Suprapubic skin (tissue), 4 donors: ENCODE data around the gene LHX3. TPM values are rescaled to one million over a fixed set of nuclear protein-coding genes. Genes with fewer than 3 reads are reported as not detected.
A peak's percentile ranks its signal among the peaks of the same experiment; 100 is the strongest.

Experiments
- DNase-seq, 2 donors: peaks; one replicate each; pipeline ENCODE4 v3.0.0-alpha.2; 2019; ENCODE audit warnings: low spot score in 2 of 2
- H3K27ac ChIP-seq: fragments of 200-600 bp; sonication (generic); one replicate; pipeline ENCODE4 v1.5.1; 2019
- H3K27me3 ChIP-seq: fragments of 200-600 bp; sonication (generic); one replicate; pipeline ENCODE4 v1.5.1; 2019
- H3K36me3 ChIP-seq: fragments of 200-600 bp; sonication (generic); one replicate; pipeline ENCODE4 v1.5.1; 2019
- H3K4me1 ChIP-seq: fragments of 200-600 bp; sonication (generic); one replicate; pipeline ENCODE4 v1.5.1; 2019
- H3K4me3 ChIP-seq: fragments of 200-600 bp; sonication (generic); one replicate; pipeline ENCODE4 v1.5.1; 2019; ENCODE audit warnings: mild to moderate bottlenecking
- H3K9me3 ChIP-seq: fragments of 200-600 bp; sonication (generic); one replicate; pipeline ENCODE4 v1.5.1; 2019
- CTCF ChIP-seq, 2 donors: fragments of 200-600 bp in 1 of 2; fragments of 450-650 bp in 1 of 2; sonication (generic) in 1 of 2; IDR thresholded peaks; one replicate each; pipeline ENCODE4 v1.5.1; 2016 to 2019; ENCODE audit warnings: antibody characterized with exemption in 2 of 2, mild to moderate bottlenecking in 1 of 2, moderate library complexity in 1 of 2
- EP300 ChIP-seq: sonication (generic); formaldehyde crosslinking; IDR thresholded peaks from one replicate; pipeline ENCODE4 v1.6.1; 2017; ENCODE audit warnings: antibody characterized with exemption
- POLR2A ChIP-seq, 2 donors: fragments of 450-650 bp; IDR thresholded peaks; one replicate each; pipeline ENCODE4 v1.6.1; 2017; ENCODE audit warnings: antibody characterized with exemption in 2 of 2, mild to moderate bottlenecking in 2 of 2, moderate library complexity in 2 of 2
- POLR2AphosphoS5 ChIP-seq, 3 donors: sonication (generic); formaldehyde crosslinking; IDR thresholded peaks; one replicate each; pipeline ENCODE4 v1.6.1; 2017; ENCODE audit warnings: antibody characterized with exemption in 3 of 3
- WGBS: methylation state at CpG from one replicate; pipeline ENCODE4 v1.1.5; 2018; 5-methylcytosine and 5-hydroxymethylcytosine counted together
- total RNA-seq, 4 donors: library from RNA; depleted of rRNA; stranded (reverse); fragments of >200 nt; gene quantifications; one replicate each; pipeline ENCODE4 v1.1.0, GENCODE V29; 2016

The LHX3 gene
- total RNA-seq, 4 donors from 2014 or later, result 0.26 TPM; not detected in 2

GRCh38 chr9:136201174-136201573 is 3.8 kb downstream of the LHX3 start:
- DNase-seq, result no peak
- H3K4me3 ChIP-seq, result no peak overlapping the region
- 67% methylated on average over 13 of the region's 13 CpGs for WGBS
- H3K9me3 ChIP-seq, result no peaks in the 10 kb centered on the region
- H3K27ac ChIP-seq, result no peak overlapping the region
- H3K36me3 ChIP-seq, result no peaks in the 10 kb centered on the region
- peaks cover 21% of the 10 kb centered on the region for H3K4me1 ChIP-seq
- TF ChIP-seq POLR2A (IDR thresholded peaks at IDR 0.05) (no peak), POLR2AphosphoS5 (IDR thresholded peaks at IDR 0.05) (no peak), CTCF (IDR thresholded peaks at IDR 0.05) (no peak), EP300 (no peak)
- H3K27me3 ChIP-seq, result peaks cover 99% of the 10 kb centered on the region

GRCh38 chr9:136200424-136200823 is 4.5 kb downstream of the LHX3 start:
- TF ChIP-seq EP300 (no peak), CTCF (IDR thresholded peaks at IDR 0.05) (no peak), POLR2AphosphoS5 (IDR thresholded peaks at IDR 0.05) (no peak), POLR2A (IDR thresholded peaks at IDR 0.05) (no peak)
- Histone ChIP-seq H3K4me3 (no peak overlapping the region), H3K9me3 (no peaks in the 10 kb centered on the region), H3K27ac (no peak overlapping the region), H3K4me1 (peaks cover 21% of the 10 kb centered on the region), H3K36me3 (no peaks in the 10 kb centered on the region), H3K27me3 (peaks cover 100% of the 10 kb centered on the region)
- DNase-seq, result no peak
- 76% methylated on average over 3 of the region's 19 CpGs for WGBS

DNA sequence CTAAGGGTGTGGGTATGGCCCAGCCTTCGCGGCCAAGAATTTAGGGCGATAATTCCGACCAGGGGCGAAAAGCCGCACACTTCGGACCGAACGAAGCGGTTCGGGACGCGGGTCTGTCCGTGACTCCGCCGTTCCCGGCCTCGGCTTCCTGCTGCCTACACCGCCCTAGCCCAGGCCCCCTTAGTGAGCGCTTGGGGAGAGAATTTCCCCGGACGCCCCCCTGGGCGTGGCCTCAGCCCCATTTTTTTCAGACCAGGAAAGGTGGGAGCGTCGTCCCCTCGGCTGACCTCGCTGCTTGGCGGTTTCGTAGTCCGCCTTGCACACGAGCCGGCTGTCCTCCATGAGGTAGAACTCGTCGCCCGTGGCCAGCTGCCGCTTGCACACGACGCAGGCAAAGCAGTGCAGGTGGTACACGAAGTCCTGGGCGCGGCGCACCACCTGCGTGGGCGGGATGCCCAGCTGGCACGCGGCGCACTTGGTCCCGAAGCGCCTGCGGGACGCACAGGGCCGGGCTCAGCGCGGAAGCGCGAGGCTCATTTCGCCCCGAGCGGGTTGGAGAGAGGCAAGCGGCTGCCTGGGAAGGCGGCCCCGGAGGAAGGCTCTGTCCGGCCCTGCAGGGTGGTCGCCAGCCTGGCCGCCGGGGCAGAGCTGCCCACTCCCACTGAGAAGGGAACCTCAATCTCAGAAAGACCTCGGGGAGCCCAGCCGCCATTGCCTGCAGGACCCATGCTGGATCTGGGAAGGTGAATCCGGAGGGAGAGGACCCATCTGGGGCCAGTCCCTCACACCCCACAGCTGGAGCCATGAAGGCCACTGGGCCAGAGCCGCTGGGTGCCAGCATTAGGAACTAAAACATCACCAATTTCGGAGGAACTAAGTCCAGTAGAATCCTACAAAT is 5.3 kb downstream of the LHX3 start:
- no peak for DNase-seq
- Histone ChIP-seq H3K27ac (no peak overlapping the region), H3K27me3 (peaks cover 100% of the 10 kb centered on the region), H3K4me1 (peaks cover 21% of the 10 kb centered on the region), H3K36me3 (no peaks in the 10 kb centered on the region), H3K9me3 (no peaks in the 10 kb centered on the region), H3K4me3 (no peak overlapping the region)
- TF ChIP-seq CTCF (IDR thresholded peaks at IDR 0.05) (no peak), POLR2AphosphoS5 (IDR thresholded peaks at IDR 0.05) (no peak), POLR2A (IDR thresholded peaks at IDR 0.05) (no peak), EP300 (no peak)
- WGBS, result 8% methylated on average over 45 of the region's 71 CpGs

DNA sequence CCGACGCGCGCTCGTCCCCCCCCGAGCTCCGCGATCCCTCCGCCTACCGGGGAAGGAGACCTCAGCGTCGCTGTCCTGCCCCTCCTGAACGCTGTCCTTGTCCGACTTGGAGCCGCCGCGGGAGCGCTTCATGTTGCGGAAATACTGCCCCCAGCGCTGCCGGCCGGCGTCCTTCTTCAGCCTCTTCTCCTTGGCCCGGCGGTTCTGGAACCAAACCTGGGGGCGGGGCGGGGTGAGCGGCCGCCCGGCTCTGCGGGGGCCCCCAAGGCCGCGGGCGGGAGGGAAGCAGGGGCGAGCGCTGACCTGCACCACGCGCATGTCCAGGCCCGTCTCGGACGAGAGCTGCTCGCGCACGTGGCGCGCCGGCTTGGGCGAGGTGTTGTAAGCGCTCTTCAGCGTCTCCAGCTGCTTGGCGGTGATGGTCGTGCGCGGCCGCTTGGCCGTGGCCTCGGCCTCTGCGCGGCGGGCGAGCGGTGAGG is 6.3 kb downstream of the LHX3 start:
- TF ChIP-seq EP300, result no peak
- no peak for TF ChIP-seq POLR2A (IDR thresholded peaks at IDR 0.05)
- no peak for TF ChIP-seq POLR2AphosphoS5 (IDR thresholded peaks at IDR 0.05)
- TF ChIP-seq CTCF (IDR thresholded peaks at IDR 0.05), result no peak
- H3K4me3 ChIP-seq, result peak overlapping the region; percentile 12
- H3K4me1 ChIP-seq, result peaks cover 21% of the 10 kb centered on the region
- no peaks in the 10 kb centered on the region for H3K36me3 ChIP-seq
- peaks cover 100% of the 10 kb centered on the region for H3K27me3 ChIP-seq
- under 1% methylated on average over 36 of the region's 62 CpGs for WGBS
- DNase-seq, result no peak
- no peaks in the 10 kb centered on the region for H3K9me3 ChIP-seq
- no peak overlapping the region for H3K27ac ChIP-seq

DNA sequence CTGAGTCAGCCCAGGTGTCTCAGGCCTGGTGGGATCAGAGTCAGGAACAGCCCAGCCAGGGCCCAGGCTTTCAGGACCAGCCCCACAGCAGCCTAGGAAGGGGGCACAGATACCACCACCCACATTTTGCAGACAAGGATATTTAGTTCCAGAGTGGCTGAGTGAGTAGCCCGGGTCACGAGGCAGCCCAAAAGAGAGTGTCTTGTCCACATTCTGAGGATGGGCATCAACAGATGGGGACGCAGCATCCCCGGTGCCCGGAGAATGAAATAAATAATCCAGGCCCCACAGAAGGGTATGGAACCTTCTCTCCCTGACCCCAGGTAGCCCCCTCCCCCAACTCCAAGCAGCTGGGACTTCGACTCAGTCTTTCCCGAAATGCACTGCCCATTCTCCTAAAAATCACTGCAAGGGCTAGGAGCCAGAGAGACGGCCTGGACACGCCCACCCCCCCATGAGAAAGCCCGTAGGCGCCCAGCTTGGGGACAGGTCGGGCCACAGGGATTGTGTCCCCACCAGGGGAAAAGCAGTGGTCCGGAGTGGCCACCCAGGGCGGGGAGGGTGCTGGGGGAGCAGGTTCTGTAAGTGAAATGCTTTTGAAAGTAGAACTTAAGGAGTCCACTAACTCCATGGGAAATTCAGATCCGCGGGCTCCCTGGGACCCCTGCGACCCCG is 6.9 kb downstream of the LHX3 start:
- Histone ChIP-seq H3K27ac (no peak overlapping the region), H3K4me3 (no peak overlapping the region), H3K9me3 (no peaks in the 10 kb centered on the region), H3K27me3 (peaks cover 100% of the 10 kb centered on the region), H3K4me1 (peaks cover 26% of the 10 kb centered on the region), H3K36me3 (no peaks in the 10 kb centered on the region)
- DNase-seq, result no peak
- 18% methylated on average over 18 of the region's 18 CpGs for WGBS
- no peak for TF ChIP-seq POLR2A (IDR thresholded peaks at IDR 0.05)
- TF ChIP-seq POLR2AphosphoS5 (IDR thresholded peaks at IDR 0.05), result no peak
- no peak for TF ChIP-seq CTCF (IDR thresholded peaks at IDR 0.05)
- TF ChIP-seq EP300, result no peak
